Cardiac muscle cell (in vitro differentiated cells and primary cell): ENCODE results near the gene TRIP12. TPM values are rescaled to one million over a fixed set of nuclear protein-coding genes. Genes with fewer than 3 reads are reported as not detected.

Experiments
- DNase-seq, 2 donors: peaks; one replicate each; pipeline versions ENCODE4 v3.0.0 to v3.0.0-alpha.2; 2010 to 2017; ENCODE audit warnings: low read depth in 1 of 2, low spot score in 1 of 2
- H3K27ac ChIP-seq: fragments of 200-600 bp; sonication (generic); 2 replicates; pipeline ENCODE4 v1.5.1; 2016
- H3K27me3 ChIP-seq: fragments of 200-600 bp; sonication (generic); 2 replicates; pipeline ENCODE4 v1.6.0; 2016; ENCODE audit warnings: control low read depth
- H3K36me3 ChIP-seq: fragments of 200-600 bp; sonication (generic); 2 replicates; pipeline ENCODE4 v1.5.1; 2016; ENCODE audit warnings: control low read depth
- H3K4me1 ChIP-seq: fragments of 200-600 bp; sonication (generic); 2 replicates; pipeline ENCODE4 v1.8.1; 2017; ENCODE audit warnings: low read depth, mild to moderate bottlenecking, mixed run types
- H3K4me3 ChIP-seq: fragments of 200-600 bp; sonication (generic); 2 replicates; pipeline ENCODE4 v1.5.1; 2016; ENCODE audit warnings: mild to moderate bottlenecking
- H3K9me3 ChIP-seq: fragments of 200-600 bp; sonication (generic); 2 replicates; pipeline ENCODE4 v1.5.1; 2017; ENCODE audit warnings: low read depth, mild to moderate bottlenecking, control low read depth
- polyA plus RNA-seq: library from polyadenylated mRNA; unstranded; fragments of >200 nt; fragmentation: Nextera tagmentation; extraction: Ambion mirVana; gene quantifications from 2 replicates; pipeline ENCODE4 v1.2.1, GENCODE V29; 2016
- total RNA-seq: library from RNA; depleted of rRNA; stranded (reverse); fragments of >200 nt; gene quantifications from 2 replicates; pipeline ENCODE4 v1.2.3, GENCODE V29; 2016
- TF ChIP-seq, protein P1 (sequence below): IDR thresholded peaks from 2 replicates; pipeline ENCODE4 v1.5.1; 2012; ENCODE audit warnings: low read depth, mild to moderate bottlenecking, low read length

The TRIP12 gene
- total and polyA plus RNA-seq, 2 experiments from 2014 or later: 57.5 to 190 TPM

GRCh38 chr2:229899604-229900003, 22.2 kb downstream of the TRIP12 start:
- Histone ChIP-seq H3K4me3 (no peak overlapping the region), H3K9me3 (no peaks in the 10 kb centered on the region), H3K36me3 (no peaks in the 10 kb centered on the region), H3K4me1 (peaks cover 24% of the 10 kb centered on the region), H3K27ac (peak overlapping the region; percentile 29), H3K27me3 (no peaks in the 10 kb centered on the region)
- no peak for DNase-seq
- TF ChIP-seq, protein P1, sequence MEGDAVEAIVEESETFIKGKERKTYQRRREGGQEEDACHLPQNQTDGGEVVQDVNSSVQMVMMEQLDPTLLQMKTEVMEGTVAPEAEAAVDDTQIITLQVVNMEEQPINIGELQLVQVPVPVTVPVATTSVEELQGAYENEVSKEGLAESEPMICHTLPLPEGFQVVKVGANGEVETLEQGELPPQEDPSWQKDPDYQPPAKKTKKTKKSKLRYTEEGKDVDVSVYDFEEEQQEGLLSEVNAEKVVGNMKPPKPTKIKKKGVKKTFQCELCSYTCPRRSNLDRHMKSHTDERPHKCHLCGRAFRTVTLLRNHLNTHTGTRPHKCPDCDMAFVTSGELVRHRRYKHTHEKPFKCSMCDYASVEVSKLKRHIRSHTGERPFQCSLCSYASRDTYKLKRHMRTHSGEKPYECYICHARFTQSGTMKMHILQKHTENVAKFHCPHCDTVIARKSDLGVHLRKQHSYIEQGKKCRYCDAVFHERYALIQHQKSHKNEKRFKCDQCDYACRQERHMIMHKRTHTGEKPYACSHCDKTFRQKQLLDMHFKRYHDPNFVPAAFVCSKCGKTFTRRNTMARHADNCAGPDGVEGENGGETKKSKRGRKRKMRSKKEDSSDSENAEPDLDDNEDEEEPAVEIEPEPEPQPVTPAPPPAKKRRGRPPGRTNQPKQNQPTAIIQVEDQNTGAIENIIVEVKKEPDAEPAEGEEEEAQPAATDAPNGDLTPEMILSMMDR: no peak

- H3K4me1 ChIP-seq: peaks cover 29% of the 10 kb centered on the region
- no peaks in the 10 kb centered on the region for H3K36me3 ChIP-seq
- no peaks in the 10 kb centered on the region for H3K9me3 ChIP-seq
- no peak overlapping the region for H3K4me3 ChIP-seq
- H3K27me3 ChIP-seq: no peaks in the 10 kb centered on the region
- H3K27ac ChIP-seq: no peak overlapping the region
- TF ChIP-seq, protein P1: no peak
- no peak for DNase-seq
Observed at GRCh38 chr2:229896857-229897256, 25.0 kb downstream of the TRIP12 start.

GRCh38 chr2:229889023-229889422, 32.8 kb downstream of the TRIP12 start:
- no peak for DNase-seq
- peaks cover 39% of the 10 kb centered on the region for H3K4me1 ChIP-seq
- H3K9me3 ChIP-seq: no peaks in the 10 kb centered on the region
- H3K36me3 ChIP-seq: no peaks in the 10 kb centered on the region
- no peak overlapping the region for H3K4me3 ChIP-seq
- TF ChIP-seq, protein P1: no peak
- H3K27me3 ChIP-seq: no peaks in the 10 kb centered on the region
- peak overlapping the region; percentile 49 for H3K27ac ChIP-seq

GRCh38 chr2:229888031-229888430, 33.8 kb downstream of the TRIP12 start:
- no peak for DNase-seq
- Histone ChIP-seq H3K9me3 (no peaks in the 10 kb centered on the region), H3K36me3 (no peaks in the 10 kb centered on the region), H3K4me1 (peaks cover 39% of the 10 kb centered on the region), H3K27ac (no peak overlapping the region), H3K27me3 (no peaks in the 10 kb centered on the region), H3K4me3 (no peak overlapping the region)
- TF ChIP-seq, protein P1: no peak

DNA sequence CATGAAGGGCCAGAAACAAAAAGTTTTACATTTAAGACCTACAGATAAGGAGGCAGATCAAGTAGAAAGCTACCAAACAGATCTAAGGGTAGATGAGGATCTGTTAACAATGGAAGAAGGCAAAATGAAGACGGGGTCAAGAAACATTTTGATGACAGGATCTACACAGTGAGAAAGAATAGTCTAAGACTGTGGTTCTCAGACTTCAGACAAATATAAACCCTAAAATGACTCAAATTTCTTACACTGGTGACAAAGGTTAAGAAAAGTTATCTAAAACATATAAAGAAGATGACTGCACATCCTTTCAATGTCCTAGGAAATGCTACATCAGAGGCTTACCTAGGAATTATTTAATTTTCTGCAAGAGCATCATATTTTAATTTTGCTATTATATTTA, 34.4 kb downstream of the TRIP12 start:
- H3K4me1 ChIP-seq: peaks cover 39% of the 10 kb centered on the region
- no peak overlapping the region for H3K27ac ChIP-seq
- no peak for DNase-seq
- H3K4me3 ChIP-seq: no peak overlapping the region
- no peaks in the 10 kb centered on the region for H3K27me3 ChIP-seq
- TF ChIP-seq, protein P1: no peak
- no peaks in the 10 kb centered on the region for H3K9me3 ChIP-seq
- no peaks in the 10 kb centered on the region for H3K36me3 ChIP-seq
